ENCODE results near the gene CTNND2.

The CTNND2 gene

GRCh38 chr5:10985721-10986110, 918.5 kb downstream of the CTNND2 start:
- no peak for DNase-seq (ENCODE audit: low read depth)

GRCh38 chr5:10985091-10985720, 919.0 kb downstream of the CTNND2 start:
- DNase-seq (ENCODE audit: low read depth), result no peak

- no peak for DNase-seq (ENCODE audit: low read depth)
These were observed 920.1 kb downstream of the CTNND2 start for GRCh38 chr5:10984021-10984715.

DNA sequence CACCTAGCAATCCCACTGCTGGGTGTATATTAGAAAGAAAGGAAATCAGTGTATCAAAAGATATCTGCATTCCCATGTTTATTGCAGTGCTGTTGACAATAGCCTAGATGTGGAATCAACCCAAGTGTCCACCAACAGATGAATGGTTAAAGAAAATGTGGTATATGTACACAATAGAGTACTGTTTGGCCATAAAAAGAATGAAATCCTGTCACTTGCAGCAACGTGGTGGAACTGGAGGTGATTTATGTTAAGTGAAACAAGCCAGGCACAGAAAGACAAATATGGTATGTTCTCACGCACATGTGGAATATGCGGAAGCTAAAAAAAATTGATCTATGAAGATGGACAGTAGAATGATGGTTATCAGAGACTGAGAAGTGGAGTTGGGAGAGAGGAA, 921.6 kb downstream of the CTNND2 start:
- no peak for DNase-seq (ENCODE audit: low read depth)

DNA sequence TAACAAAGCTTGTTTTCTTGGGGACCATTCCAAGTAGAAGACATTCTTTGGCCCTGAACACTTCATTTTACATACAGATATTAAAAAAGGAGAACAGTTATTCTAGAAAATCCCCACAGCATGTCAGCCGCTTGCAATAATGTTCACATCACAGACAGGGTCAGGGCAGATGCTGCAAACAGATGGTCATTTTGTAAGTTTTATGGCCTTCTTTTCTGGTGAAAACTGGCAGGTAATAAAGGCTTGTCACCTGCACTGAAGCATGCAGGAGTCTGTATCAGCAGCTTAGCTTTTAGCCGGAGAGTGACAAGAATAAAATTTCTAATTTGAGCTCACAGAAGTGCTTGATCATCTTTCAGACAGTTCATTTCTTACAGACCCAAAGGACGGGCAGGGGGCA, 922.3 kb downstream of the CTNND2 start:
- DNase-seq (ENCODE audit: low read depth), result no peak

DNA sequence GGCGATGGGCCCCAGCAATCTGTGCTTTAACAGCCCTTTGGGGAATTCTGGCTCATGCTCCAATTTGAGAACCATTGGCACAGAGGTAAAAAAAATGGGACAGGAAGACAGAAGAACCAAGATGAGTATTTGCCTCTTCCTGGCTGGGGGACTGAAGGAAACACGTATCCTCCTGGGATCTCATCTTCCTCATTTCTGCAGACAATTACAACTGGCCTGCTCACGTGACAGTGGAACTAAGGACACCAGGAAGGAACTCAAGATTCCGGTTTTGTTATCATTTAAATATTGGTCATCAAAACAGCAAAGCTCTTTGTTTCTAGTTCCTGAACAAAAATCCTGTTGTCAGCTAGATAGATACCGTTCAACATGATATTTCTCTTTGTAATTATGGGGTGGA, 927.2 kb downstream of the CTNND2 start:
- DNase-seq (ENCODE audit: low read depth), result no peak

DNA sequence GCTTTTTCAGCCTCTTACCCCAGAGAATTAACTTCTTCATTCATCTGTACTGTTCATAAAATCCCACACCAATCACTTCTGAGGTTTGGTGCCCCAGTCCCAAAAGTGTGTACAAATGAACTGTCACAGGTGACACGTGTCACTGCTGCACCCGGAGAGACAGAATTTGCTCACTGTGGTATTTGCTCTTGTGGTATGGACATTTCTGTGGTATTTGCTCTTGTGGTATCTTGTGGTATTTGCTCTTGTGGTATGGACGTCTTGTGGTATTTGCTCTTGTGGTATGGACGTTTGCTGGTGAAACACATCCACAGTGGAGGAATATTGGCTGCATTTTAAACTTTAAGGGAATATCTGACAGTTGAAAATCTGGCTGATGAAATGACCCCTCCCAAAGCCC, 928.3 kb downstream of the CTNND2 start:
- no peak for DNase-seq (ENCODE audit: low read depth)

- DNase-seq (ENCODE audit: low read depth), result no peak
These were observed 929.4 kb downstream of the CTNND2 start for GRCh38 chr5:10974850-10975249.

DNA sequence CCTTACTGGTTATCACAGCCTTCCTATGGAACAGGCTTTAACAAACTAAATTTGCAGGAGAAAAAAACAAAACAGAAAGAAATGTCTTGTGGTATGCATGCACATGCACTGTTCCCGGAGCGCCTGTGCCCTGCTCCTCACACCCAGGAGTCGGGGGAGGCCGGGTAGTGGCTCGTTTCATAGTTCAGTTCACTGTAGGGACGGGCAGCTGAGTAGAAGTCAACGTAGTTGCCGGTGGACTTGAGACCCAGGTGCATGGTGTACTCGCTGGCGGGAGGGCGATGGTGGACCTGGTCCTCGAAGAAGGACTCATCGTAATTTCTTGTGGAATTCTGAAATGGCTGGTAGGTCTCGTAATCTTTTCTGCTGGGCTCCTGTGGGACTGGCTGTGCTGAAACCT, 930.9 kb downstream of the CTNND2 start:
- no peak for DNase-seq (ENCODE audit: low read depth)

- no peak for DNase-seq (ENCODE audit: low read depth)
These were observed 934.5 kb downstream of the CTNND2 start for GRCh38 chr5:10969684-10970180.

- DNase-seq (ENCODE audit: low read depth), result no peak
These were observed 939.4 kb downstream of the CTNND2 start for GRCh38 chr5:10964806-10965205.

- DNase-seq (ENCODE audit: low read depth), result no peak
These were observed 945.5 kb downstream of the CTNND2 start for GRCh38 chr5:10958728-10959127.

GRCh38 chr5:10949856-10950630, 954.2 kb downstream of the CTNND2 start:
- no peak for DNase-seq (ENCODE audit: low read depth)

DNA sequence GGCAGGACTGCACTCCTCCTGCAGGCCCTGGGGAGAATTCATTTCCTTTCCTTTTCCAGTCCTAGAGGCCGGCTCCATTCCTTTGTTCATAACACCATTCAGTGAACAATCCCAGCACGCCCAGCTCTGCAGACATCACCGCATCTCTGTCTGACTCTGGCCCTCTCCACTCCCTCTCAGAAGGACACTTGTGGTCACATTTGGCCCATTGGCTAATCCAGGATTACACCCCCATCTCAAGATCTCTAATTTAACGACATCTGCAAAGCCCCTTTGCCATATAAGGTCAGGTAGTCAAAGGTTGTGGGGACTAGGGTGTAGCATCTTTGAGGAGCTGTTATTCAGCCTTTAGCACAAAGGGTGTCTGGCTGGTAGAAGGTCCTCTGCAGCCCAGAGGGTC, 958.2 kb downstream of the CTNND2 start:
- no peak for DNase-seq (ENCODE audit: low read depth)

DNA sequence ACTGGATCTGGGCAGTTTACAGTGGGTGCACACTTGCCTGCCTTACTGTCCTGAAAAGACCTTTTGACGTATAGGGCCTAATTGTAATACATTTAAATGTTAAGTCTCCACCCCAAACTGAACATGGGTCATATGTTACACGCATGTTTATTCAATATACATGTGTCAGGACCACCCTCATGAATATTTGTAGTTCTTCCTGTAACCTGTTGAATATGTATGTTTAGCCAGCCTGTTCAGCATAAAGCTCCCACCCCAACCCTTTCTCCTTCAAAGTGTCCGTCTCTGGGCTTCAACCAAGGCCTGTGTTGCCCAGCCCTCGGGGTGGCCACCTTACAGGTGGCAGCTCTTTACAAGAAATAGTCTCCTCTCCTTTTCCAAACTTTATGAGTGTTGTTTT, 962.3 kb downstream of the CTNND2 start:
- DNase-seq (ENCODE audit: low read depth), result no peak

DNA sequence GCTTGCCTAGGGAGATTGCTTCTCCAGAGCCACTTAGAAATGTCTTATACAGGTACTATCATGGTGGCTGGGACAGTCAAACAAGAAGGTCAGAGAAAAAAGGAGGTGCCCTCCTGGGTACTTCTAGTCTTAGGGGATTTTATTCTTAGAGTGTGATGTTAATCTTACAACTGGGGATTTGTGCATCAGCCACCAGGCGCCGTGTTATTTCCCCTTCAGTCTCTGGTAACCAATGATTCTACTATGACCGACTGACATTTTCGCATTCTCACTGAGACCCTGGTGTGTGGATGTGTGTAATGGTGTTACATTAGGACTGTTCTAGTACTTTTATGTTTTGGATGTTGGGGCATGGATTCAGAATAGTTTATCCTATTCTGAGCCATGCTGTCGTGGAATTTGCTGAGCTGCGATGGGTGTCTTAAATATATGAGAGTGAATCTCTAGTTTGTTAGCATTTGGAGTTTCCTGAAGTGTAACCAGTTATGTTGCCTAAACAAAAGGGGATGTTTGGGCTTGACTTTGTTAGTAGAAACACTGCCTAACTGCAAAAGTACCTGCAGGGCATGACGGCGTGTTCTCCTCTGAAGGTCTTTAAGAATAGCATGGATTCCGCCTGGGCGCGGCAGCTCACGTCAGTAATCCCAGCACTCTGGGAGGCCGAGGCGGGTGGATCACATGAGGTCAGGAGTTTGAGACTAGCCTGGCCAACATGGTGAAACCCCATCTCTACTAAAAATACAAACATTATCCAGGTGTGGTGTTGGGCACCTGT, 968.0 kb downstream of the CTNND2 start:
- no peak for DNase-seq (ENCODE audit: low read depth)

DNA sequence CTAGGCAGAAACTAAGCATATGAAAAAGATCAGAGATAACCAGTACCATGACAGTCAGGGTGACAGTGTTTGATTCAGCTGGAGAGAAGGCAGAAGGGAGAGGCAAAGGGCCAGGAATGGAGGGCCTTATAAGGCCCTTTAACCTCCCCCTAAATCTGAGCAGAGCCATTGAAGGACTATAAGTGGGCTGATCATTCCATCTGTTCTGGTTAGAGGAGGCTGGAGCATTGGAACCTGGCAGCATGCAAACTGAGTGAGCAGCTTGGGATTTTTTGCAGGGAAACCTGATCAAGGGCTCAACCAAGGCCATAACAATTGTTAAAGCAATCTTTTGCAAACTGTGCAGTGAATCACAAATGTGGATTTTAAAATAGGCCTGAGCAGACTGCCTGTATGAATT, 968.7 kb downstream of the CTNND2 start:
- no peak for DNase-seq (ENCODE audit: low read depth)

DNA sequence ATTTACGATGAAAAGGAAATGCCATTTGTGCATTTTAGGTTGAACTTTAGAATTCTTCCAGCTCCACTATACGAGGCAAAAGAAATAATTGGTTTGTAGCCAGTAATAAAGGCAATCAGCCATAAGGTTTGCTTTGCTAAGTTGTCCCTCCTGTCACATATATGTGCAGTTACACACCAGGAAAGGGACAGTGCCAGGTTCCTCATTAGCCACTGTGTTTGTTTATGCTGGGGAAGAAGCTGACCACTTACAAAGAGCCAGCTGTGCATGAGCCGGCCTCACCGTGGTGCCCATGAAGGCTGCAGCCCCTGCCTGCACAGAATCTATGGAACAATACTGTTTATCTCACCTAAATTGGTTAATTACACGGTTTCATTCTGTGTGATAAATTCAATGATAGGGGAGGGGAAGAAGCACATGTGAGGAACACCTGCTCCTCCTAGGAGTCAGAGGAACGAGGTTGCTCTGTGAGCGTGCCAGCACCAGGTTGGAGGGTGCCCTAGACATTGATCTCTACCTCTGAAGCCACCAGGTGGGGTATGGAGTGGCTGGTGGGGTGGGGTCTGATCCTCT, 969.4 kb downstream of the CTNND2 start:
- DNase-seq (ENCODE audit: low read depth), result no peak

DNA sequence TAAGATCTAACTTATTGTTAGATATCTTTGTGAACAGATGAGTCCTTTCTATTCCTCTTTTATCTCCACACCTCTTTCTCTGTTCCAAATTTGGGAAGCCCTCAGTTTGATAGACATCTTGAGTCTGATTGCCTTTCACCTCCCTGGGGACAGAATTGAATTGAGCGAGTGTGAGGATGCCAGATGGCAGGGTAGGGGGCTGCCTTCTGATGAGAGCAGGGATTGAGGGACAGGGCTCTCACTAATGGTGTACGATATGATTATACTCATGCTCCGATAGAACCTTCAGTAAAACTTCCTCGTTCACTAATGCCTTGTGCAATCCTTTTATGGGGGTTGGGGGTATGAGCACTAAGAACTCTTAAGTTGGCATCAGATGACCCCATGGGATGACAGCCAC, 971.1 kb downstream of the CTNND2 start:
- no peak for DNase-seq (ENCODE audit: low read depth)

- DNase-seq (ENCODE audit: low read depth), result no peak
These were observed 971.8 kb downstream of the CTNND2 start for GRCh38 chr5:10932426-10932825.

DNA sequence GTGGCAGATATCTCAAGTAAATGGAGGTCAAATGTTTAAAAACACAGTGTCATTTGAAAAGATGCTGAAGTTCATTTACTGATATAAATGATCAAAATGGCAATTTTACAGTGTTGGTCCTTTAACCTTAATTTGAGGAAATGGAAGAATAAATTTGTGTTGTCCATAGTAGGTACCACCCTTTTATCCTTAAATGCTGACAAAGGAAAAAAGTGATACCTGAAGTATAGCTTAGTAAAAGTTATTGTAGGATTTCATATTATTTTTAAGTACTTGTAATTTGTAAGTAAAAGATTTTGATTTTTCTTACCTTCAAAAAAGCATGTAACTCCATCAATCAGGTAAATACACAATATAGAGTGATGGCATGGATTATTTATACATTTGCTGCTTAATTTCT, 976.6 kb downstream of the CTNND2 start:
- no peak for DNase-seq (ENCODE audit: low read depth)

DNA sequence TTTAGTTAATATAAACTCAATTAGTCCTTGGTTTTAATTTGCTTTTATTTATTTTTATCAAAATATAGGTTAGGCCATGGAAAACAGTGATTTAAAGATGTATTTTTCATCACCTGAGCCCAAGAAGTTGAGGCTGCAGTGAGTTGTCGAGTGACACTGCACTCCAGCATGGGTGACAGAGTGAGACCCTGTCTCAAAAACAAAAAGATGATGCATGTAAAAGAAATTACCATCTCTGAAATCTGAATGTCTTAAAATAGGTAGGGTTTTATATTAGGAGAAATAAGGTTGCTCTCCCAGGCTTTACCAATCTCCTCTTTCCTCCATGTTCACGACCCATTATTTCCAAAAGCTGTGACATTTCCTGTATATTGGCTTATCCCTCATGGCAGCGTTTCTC, 980.9 kb downstream of the CTNND2 start:
- no peak for DNase-seq (ENCODE audit: low read depth)

Data from HS-27A (cell line).